IMR-90 (cell line): ENCODE data around the gene PIK3R4. TPM values are rescaled to one million over a fixed set of nuclear protein-coding genes. Genes with fewer than 3 reads are reported as not detected.

Source experiments
- ATAC-seq: fragments of 200-7000 bp; cut with Tn5 transposase; 2 replicates; pipeline ENCODE4 v1.9.1; 2020; ENCODE audit warnings: low read depth, mild to moderate bottlenecking, moderate library complexity
- BruUV-seq: library from RNA; stranded (reverse); fragments of 400-500 nt; replicated peaks from 2 replicates; lab custom pipeline; 2021; lab: Mats Ljungman, UMichigan
- CTCF ChIA-PET: fragments of 300-600 bp; formaldehyde crosslinking; extraction: SDS; loops from one replicate; lab custom pipeline; 2021; ENCODE audit warnings: antibody characterized with exemption; lab: Yijun Ruan, JAX
- POLR2A ChIA-PET: fragments of 300-600 bp; sonication (Branson Sonifier 250); formaldehyde crosslinking; loops from one replicate; lab custom pipeline; 2022; ENCODE audit warnings: antibody characterized with exemption; ENCODE audit not compliant: unreplicated experiment; lab: Charles Lee
- DNase-seq: peaks from one replicate; pipeline ENCODE4 v3.0.0; 2013
- H2AFZ ChIP-seq: replicated peaks from 2 replicates; pipeline ENCODE3; 2013; ENCODE audit warnings: low read length, mild to moderate bottlenecking; ENCODE audit not compliant: poor library complexity
- H2AK5ac ChIP-seq: 2 replicates; pipeline ENCODE4 v1.6.1; 2013; ENCODE audit warnings: low read depth, low read length, inconsistent platforms
- H2AK9ac ChIP-seq: replicated peaks from 2 replicates; pipeline ENCODE3; 2013; ENCODE audit warnings: mild to moderate bottlenecking, low read depth, low read length, moderate library complexity; ENCODE audit not compliant: poor library complexity
- H2BK120ac ChIP-seq: 2 replicates; pipeline ENCODE4 v1.6.1; 2013; ENCODE audit warnings: low read depth, low read length, inconsistent platforms
- H2BK15ac ChIP-seq: 3 replicates; pipeline ENCODE4 v1.6.1; 2013; ENCODE audit warnings: low read depth, low read length, inconsistent platforms
- H2BK20ac ChIP-seq: 2 replicates; pipeline ENCODE4 v1.6.1; 2013; ENCODE audit warnings: low read depth, mild to moderate bottlenecking, inconsistent platforms, low read length, moderate library complexity
- H2BK5ac ChIP-seq: 2 replicates; pipeline ENCODE4 v1.6.1; 2013; ENCODE audit warnings: mild to moderate bottlenecking, low read depth, low read length, inconsistent platforms; ENCODE audit not compliant: poor library complexity, severe bottlenecking
- H3K14ac ChIP-seq: replicated peaks from 2 replicates; pipeline ENCODE4 v1.6.1; 2013; ENCODE audit warnings: low read depth, low read length, inconsistent platforms
- H3K18ac ChIP-seq: 2 replicates; pipeline ENCODE4 v1.6.1; 2013; ENCODE audit warnings: low read depth, low read length, control low read depth
- H3K23ac ChIP-seq: 2 replicates; pipeline ENCODE4 v1.6.1; 2013; ENCODE audit warnings: low read depth, low read length, inconsistent platforms
- H3K27ac ChIP-seq: 2 replicates; pipeline ENCODE4 v1.5.1; 2013; ENCODE audit warnings: mild to moderate bottlenecking, control low read depth, low read length; ENCODE audit not compliant: insufficient read depth
- H3K27me3 ChIP-seq: 2 replicates; pipeline ENCODE4 v1.6.1; 2013; ENCODE audit warnings: low read length; ENCODE audit not compliant: control insufficient read depth, insufficient read depth
- H3K36me3 ChIP-seq: 2 replicates; pipeline ENCODE4 v1.6.1; 2013; ENCODE audit warnings: low read length, mixed read lengths; ENCODE audit not compliant: control insufficient read depth, insufficient read depth
- H3K4ac ChIP-seq: 2 replicates; pipeline ENCODE4 v1.6.1; 2013; ENCODE audit warnings: low read depth, low read length, inconsistent platforms
- H3K4me1 ChIP-seq: 2 replicates; pipeline ENCODE4 v1.6.1; 2013; ENCODE audit warnings: low read length, mixed read lengths; ENCODE audit not compliant: control insufficient read depth, insufficient read depth
- H3K4me2 ChIP-seq: 2 replicates; pipeline ENCODE4 v1.6.1; 2013; ENCODE audit warnings: low read depth, mild to moderate bottlenecking, control low read depth, low read length, moderate library complexity
- H3K4me3 ChIP-seq: 2 replicates; pipeline ENCODE4 v1.5.1; 2013; ENCODE audit warnings: low read depth, mild to moderate bottlenecking, control low read depth, low read length, moderate library complexity; ENCODE audit not compliant: insufficient read depth
- H3K56ac ChIP-seq: 2 replicates; pipeline ENCODE4 v1.6.1; 2013; ENCODE audit warnings: low read length, inconsistent platforms; ENCODE audit not compliant: insufficient read depth; ENCODE audit errors: extremely low read depth
- H3K79me1 ChIP-seq, 2 experiments: 2 replicates each; pipeline ENCODE4 v1.6.1; 2013; ENCODE audit warnings: low read length in 2 of 2, inconsistent platforms in 1 of 2, low read depth in 1 of 2
- H3K9ac ChIP-seq: 2 replicates; pipeline ENCODE4 v1.6.1; 2013; ENCODE audit warnings: low read depth, low read length, control low read depth
- H3K9me1 ChIP-seq: 2 replicates; pipeline ENCODE4 v1.6.1; 2013; ENCODE audit warnings: low read length, inconsistent platforms; ENCODE audit not compliant: insufficient read depth
- H3K9me3 ChIP-seq: 2 replicates; pipeline ENCODE4 v1.6.1; 2013; ENCODE audit warnings: low read length; ENCODE audit not compliant: control insufficient read depth, insufficient read depth
- H4K20me1 ChIP-seq: 2 replicates; pipeline ENCODE4 v1.6.1; 2013; ENCODE audit warnings: low read length, inconsistent platforms; ENCODE audit not compliant: insufficient read depth
- H4K5ac ChIP-seq: 2 replicates; pipeline ENCODE4 v1.6.1; 2013; ENCODE audit warnings: mild to moderate bottlenecking, low read depth, low read length, control low read depth
- H4K8ac ChIP-seq, 2 experiments: 2 replicates each; pipeline ENCODE4 v1.6.1; 2013; ENCODE audit warnings: low read depth in 2 of 2, low read length in 2 of 2, control low read depth in 1 of 2, inconsistent platforms in 1 of 2
- H4K91ac ChIP-seq: 2 replicates; pipeline ENCODE4 v1.6.1; 2013; ENCODE audit warnings: low read depth, low read length, inconsistent platforms; ENCODE audit not compliant: insufficient read depth
- BHLHE40 ChIP-seq: fragments of 150-350 bp; IDR thresholded peaks from 2 replicates; pipeline ENCODE4 v1.6.1; 2016; ENCODE audit warnings: mild to moderate bottlenecking, low read depth, low read length
- CEBPB ChIP-seq: IDR thresholded peaks from 2 replicates; pipeline ENCODE4 v1.6.1; 2012; ENCODE audit warnings: low read depth, low read length, improper control_type of control experiment
- CHD1 ChIP-seq: IDR thresholded peaks from 2 replicates; pipeline ENCODE4 v1.6.1; 2012; ENCODE audit warnings: low read depth, low read length, improper control_type of control experiment
- ELK1 ChIP-seq: fragments of 150-350 bp; IDR thresholded peaks from 2 replicates; pipeline ENCODE4 v1.6.1; 2016; ENCODE audit warnings: low read depth, mild to moderate bottlenecking, low read length, moderate library complexity, borderline replicate concordance
- FOS ChIP-seq: fragments of 150-350 bp; IDR thresholded peaks from 2 replicates; pipeline ENCODE4 v1.6.1; 2016; ENCODE audit warnings: low read depth, low read length
- MAFK ChIP-seq: IDR thresholded peaks from 2 replicates; pipeline ENCODE4 v1.6.1; 2012; ENCODE audit warnings: low read depth, low read length, improper control_type of control experiment
- MAZ ChIP-seq: IDR thresholded peaks from 2 replicates; pipeline ENCODE4 v1.6.1; 2012; ENCODE audit warnings: low read depth, mild to moderate bottlenecking, low read length, improper control_type of control experiment, moderate library complexity, borderline replicate concordance
- NFE2L2 ChIP-seq: fragments of 150-350 bp; IDR thresholded peaks from 2 replicates; pipeline ENCODE4 v1.6.1; 2016; ENCODE audit warnings: low read depth, mild to moderate bottlenecking, low read length
- POLR2A ChIP-seq: IDR thresholded peaks from 2 replicates; pipeline ENCODE4 v1.6.1; 2012; ENCODE audit warnings: mild to moderate bottlenecking, low read depth, low read length
- RAD21 ChIP-seq: IDR thresholded peaks from 2 replicates; pipeline ENCODE4 v1.6.1; 2012; ENCODE audit warnings: low read length, improper control_type of control experiment
- RCOR1 ChIP-seq: IDR thresholded peaks from 2 replicates; pipeline ENCODE4 v1.6.1; 2012; ENCODE audit warnings: mild to moderate bottlenecking, low read length, improper control_type of control experiment; ENCODE audit not compliant: insufficient replicate concordance
- RFX5 ChIP-seq: IDR thresholded peaks from 2 replicates; pipeline ENCODE4 v1.8.0; 2012; ENCODE audit warnings: low read depth, mild to moderate bottlenecking, low read length, moderate library complexity
- SMC3 ChIP-seq: fragments of 150-350 bp; IDR thresholded peaks from 2 replicates; pipeline ENCODE4 v1.6.1; 2016; ENCODE audit warnings: low read depth, mild to moderate bottlenecking, antibody characterized with exemption, low read length, moderate library complexity
- USF2 ChIP-seq: fragments of 150-350 bp; IDR thresholded peaks from 2 replicates; pipeline ENCODE4 v1.6.1; 2017; ENCODE audit warnings: mild to moderate bottlenecking, antibody characterized with exemption, low read length, low read depth
- WGBS, 2 experiments: methylation state at CpG; one replicate each; pipeline versions ENCODE4 v1.1.5 to v1.1.7; 2013; ENCODE audit warnings: missing lambda C conversion rate in 2 of 2; ENCODE audit not compliant: insufficient read length in 1 of 2; ENCODE audit errors: extremely low coverage in 2 of 2; 5-methylcytosine and 5-hydroxymethylcytosine counted together
- dilution Hi-C: fragments of 300-500 bp; cut with HindIII; formaldehyde crosslinking; loops from one replicate; pipeline ENCODE4 v1.14.3; 2018; ENCODE audit warnings: low sequenced_read_pairs; ENCODE audit not compliant: unreplicated experiment
- in situ Hi-C: fragments of 300-500 bp; cut with MboI; formaldehyde crosslinking; loops from 3 replicates; pipeline ENCODE4 v1.14.3; 2019; ENCODE audit warnings: low sequenced_read_pairs, inconsistent platforms, mixed read lengths
- intact Hi-C: fragments of 100-400 bp; cut with micrococcal nuclease; formaldehyde crosslinking; loops from 2 replicates; pipeline ENCODE4 v1.10.0; 2022
- polyA plus RNA-seq, 3 experiments: library from polyadenylated mRNA; depleted of rRNA; stranded (reverse); fragments of >200 nt; gene quantifications; 2 replicates each; pipeline ENCODE4 v1.2.3, GENCODE V29; 2012; ENCODE audit warnings: low replicate concordance in 1 of 3
- total RNA-seq: library from RNA; depleted of rRNA; stranded (reverse); fragments of >200 nt; gene quantifications from 2 replicates; pipeline ENCODE4 v1.2.3, GENCODE V29; 2012
- TF ChIP-seq, protein P1 (sequence below): conservative IDR thresholded peaks from 2 replicates; pipeline ENCODE4 v1.5.1; 2012; ENCODE audit warnings: mild to moderate bottlenecking, low read depth, low read length, improper control_type of control experiment

The PIK3R4 gene
- total and polyA plus RNA-seq, 2 of the 4 experiments (the other 2 are of a cell fraction), result 19.7 to 27.2 TPM

DNA sequence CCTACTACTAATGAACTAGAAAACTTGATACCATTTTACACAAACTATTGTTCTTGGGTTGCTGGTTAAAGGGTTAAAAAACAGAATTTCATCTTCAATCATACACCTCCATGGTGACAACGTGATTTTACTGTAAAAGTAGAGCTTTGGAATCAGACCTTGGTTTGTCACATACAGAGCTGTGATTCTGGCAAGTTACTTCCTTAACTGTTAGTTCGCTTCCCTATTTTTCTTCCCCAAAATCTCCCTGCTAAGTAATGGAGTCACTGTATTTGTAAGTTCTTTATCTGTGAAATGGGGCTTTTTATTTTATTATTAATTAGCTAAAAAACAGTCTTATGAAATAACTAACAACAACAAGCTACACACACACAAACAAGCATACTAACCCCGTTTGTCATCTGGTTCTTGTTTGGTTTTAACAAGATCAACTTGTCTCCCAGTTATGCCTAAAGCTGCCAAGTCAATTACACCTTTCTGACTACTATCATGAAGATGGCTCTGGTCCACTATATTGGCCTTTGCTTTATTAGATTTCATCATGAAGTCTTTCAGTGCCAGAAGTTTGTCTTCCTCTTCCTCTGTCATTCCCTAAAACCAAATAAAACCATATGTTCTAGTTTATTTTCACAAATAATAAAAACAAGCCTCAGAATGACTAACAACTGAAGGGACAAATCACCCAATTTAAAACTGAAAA, 38.6 kb downstream of the PIK3R4 start:
- Histone ChIP-seq H4K8ac (no peak overlapping the region), H3K4me3 (no peak overlapping the region), H4K5ac (no peak overlapping the region), H2BK15ac (no peak overlapping the region), H3K9me3 (no peaks in the 10 kb centered on the region), H2AFZ (no peak overlapping the region), H3K79me1 (peaks cover 0 to 4% of the 10 kb centered on the region in 2 experiments; a peak in 1 of 4 replicates), H4K91ac (no peak overlapping the region), H2BK20ac (no peak overlapping the region), H3K9me1 (peaks cover 2% of the 10 kb centered on the region; the same call in 1 of the 2 replicates), H4K20me1 (no peaks in the 10 kb centered on the region), H3K36me3 (peaks cover 5% of the 10 kb centered on the region), H2BK120ac (no peak overlapping the region), H3K18ac (no peak overlapping the region), H3K14ac (no peak overlapping the region), H3K56ac (no peak overlapping the region), H2AK9ac (no peak overlapping the region), H2AK5ac (no peak overlapping the region), H3K9ac (no peak overlapping the region), H3K4me2 (no peak overlapping the region), H3K27ac (no peak overlapping the region), H3K4ac (no peak overlapping the region), H3K23ac (no peak overlapping the region), H3K4me1 (no peaks in the 10 kb centered on the region; the same call in 1 of the 2 replicates), H3K27me3 (no peaks in the 10 kb centered on the region), H2BK5ac (no peak overlapping the region)
- in situ Hi-C loops, result loop anchor here (25.0 kb wide), 1 partner anchor 104 kb away; no protein-coding TSS in a partner anchor
- ChIA-PET CTCF (interaction anchor here (1.8 kb wide), 1 partner anchor 130 kb away, joined by 4 read pairs; no protein-coding TSS in a partner anchor), POLR2A (interaction anchor here (0.6 kb wide), 1 partner anchor 19 kb away, joined by 5 read pairs; no protein-coding TSS in a partner anchor)
- intact Hi-C loops, result no loop called here
- BruUV-seq, result no TSS peak
- DNase-seq (no peak), ATAC-seq (no peak)
- dilution Hi-C loops, result no loop called here
- WGBS, 2 experiments, result no CpG with 5 or more reads among the region's 3 CpGs
- no peak for TF ChIP-seq MAFK
- no peak for TF ChIP-seq ELK1
- no peak for TF ChIP-seq RAD21
- no peak for TF ChIP-seq CEBPB
- TF ChIP-seq NFE2L2, result no peak
- no peak for TF ChIP-seq SMC3
- TF ChIP-seq, protein P1, sequence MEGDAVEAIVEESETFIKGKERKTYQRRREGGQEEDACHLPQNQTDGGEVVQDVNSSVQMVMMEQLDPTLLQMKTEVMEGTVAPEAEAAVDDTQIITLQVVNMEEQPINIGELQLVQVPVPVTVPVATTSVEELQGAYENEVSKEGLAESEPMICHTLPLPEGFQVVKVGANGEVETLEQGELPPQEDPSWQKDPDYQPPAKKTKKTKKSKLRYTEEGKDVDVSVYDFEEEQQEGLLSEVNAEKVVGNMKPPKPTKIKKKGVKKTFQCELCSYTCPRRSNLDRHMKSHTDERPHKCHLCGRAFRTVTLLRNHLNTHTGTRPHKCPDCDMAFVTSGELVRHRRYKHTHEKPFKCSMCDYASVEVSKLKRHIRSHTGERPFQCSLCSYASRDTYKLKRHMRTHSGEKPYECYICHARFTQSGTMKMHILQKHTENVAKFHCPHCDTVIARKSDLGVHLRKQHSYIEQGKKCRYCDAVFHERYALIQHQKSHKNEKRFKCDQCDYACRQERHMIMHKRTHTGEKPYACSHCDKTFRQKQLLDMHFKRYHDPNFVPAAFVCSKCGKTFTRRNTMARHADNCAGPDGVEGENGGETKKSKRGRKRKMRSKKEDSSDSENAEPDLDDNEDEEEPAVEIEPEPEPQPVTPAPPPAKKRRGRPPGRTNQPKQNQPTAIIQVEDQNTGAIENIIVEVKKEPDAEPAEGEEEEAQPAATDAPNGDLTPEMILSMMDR, result no peak
- no peak for TF ChIP-seq POLR2A
- no peak for TF ChIP-seq BHLHE40
- TF ChIP-seq RFX5, result no peak
- TF ChIP-seq MAZ, result no peak
- no peak for TF ChIP-seq CHD1
- TF ChIP-seq FOS, result no peak
- TF ChIP-seq USF2, result no peak
- no peak for TF ChIP-seq RCOR1
